Endothelial cell of umbilical vein (primary cell): ENCODE measurements around the gene DIDO1. TPM values are rescaled to one million over a fixed set of nuclear protein-coding genes. Genes with fewer than 3 reads are reported as not detected.

Experiments
- BruUV-seq: library from RNA; stranded (reverse); fragments of 400-500 nt; replicated peaks from 2 replicates; lab custom pipeline; 2021; lab: Mats Ljungman, UMichigan
- CTCF ChIA-PET: fragments of 300-600, 350-600 bp; sonication (Branson Sonifier 250); formaldehyde crosslinking; loops from one replicate; lab custom pipeline; 2021; ENCODE audit warnings: antibody characterized with exemption, inconsistent platforms; lab: Charles Lee
- POLR2A ChIA-PET: fragments of 300-600, 350-600 bp; sonication (Branson Sonifier 250); formaldehyde crosslinking; loops from one replicate; lab custom pipeline; 2021; ENCODE audit warnings: antibody characterized with exemption, inconsistent platforms; lab: Charles Lee
- DNase-seq: peaks from one replicate; pipeline ENCODE4 v3.0.0-alpha.2; 2011; ENCODE audit warnings: low read depth, low spot score
- FAIRE-seq: peaks from 2 replicates; lab custom pipeline; 2011; peaks lifted over from hg19 to GRCh38; lab: Jason Lieb, UNC
- H2AFZ ChIP-seq: 2 replicates; pipeline ENCODE4 v1.6.0; 2012; ENCODE audit warnings: low read depth, low read length, control low read depth, inconsistent platforms
- H3K27ac ChIP-seq: 2 replicates; pipeline ENCODE4 v1.5.1; 2011; ENCODE audit warnings: low read depth, mild to moderate bottlenecking, control low read depth, low read length, moderate library complexity; ENCODE audit not compliant: insufficient read depth
- H3K27me3 ChIP-seq, 2 experiments: 2 replicates each; pipeline versions ENCODE4 v1.6.0 to v1.6.1; 2011; ENCODE audit warnings: low read length in 2 of 2, mixed read lengths in 1 of 2; ENCODE audit not compliant: control insufficient read depth in 2 of 2, insufficient read depth in 2 of 2
- H3K36me3 ChIP-seq, 2 experiments: 2 replicates in 1 of 2; 3 replicates in 1 of 2; pipeline ENCODE4 v1.5.1; 2011; ENCODE audit warnings: low read length in 2 of 2, mild to moderate bottlenecking in 1 of 2, moderate library complexity in 1 of 2; ENCODE audit not compliant: control insufficient read depth in 2 of 2, insufficient read depth in 2 of 2; ENCODE audit errors: extremely low read depth in 1 of 2
- H3K4me1 ChIP-seq: 3 replicates; pipeline ENCODE4 v1.5.1; 2011; ENCODE audit warnings: mild to moderate bottlenecking, low read length; ENCODE audit not compliant: control insufficient read depth, insufficient read depth; ENCODE audit errors: extremely low read depth
- H3K4me2 ChIP-seq: 2 replicates; pipeline ENCODE4 v1.6.1; 2011; ENCODE audit warnings: low read length, control low read depth, mixed read lengths; ENCODE audit not compliant: insufficient read depth
- H3K4me3 ChIP-seq, 3 experiments: fragments of 200-600 bp in 1 of 3; sonication (generic), shearing (Covaris generic) in 1 of 3; replicated peaks in 1 of 3; 2 replicates each; pipeline ENCODE4 v1.5.1; 2011 to 2016; ENCODE audit warnings: control low read depth in 3 of 3, low read length in 3 of 3, mild to moderate bottlenecking in 2 of 3, inconsistent platforms in 1 of 3, low read depth in 1 of 3, moderate library complexity in 1 of 3; ENCODE audit not compliant: insufficient read depth in 1 of 3
- H3K79me2 ChIP-seq: 2 replicates; pipeline ENCODE4 v1.6.0; 2012; ENCODE audit warnings: low read length, inconsistent platforms; ENCODE audit not compliant: control insufficient read depth, insufficient read depth
- H3K9ac ChIP-seq: replicated peaks from 2 replicates; pipeline ENCODE3; 2011; ENCODE audit warnings: low read length, control low read depth; ENCODE audit not compliant: insufficient read depth; ENCODE audit errors: extremely low read depth
- H3K9me1 ChIP-seq: replicated peaks from 3 replicates; pipeline ENCODE4 v1.6.0; 2011; ENCODE audit warnings: mild to moderate bottlenecking, low read length; ENCODE audit not compliant: control insufficient read depth, insufficient read depth; ENCODE audit errors: extremely low read depth
- H3K9me3 ChIP-seq: replicated peaks from 2 replicates; pipeline ENCODE4 v1.5.1; 2012; ENCODE audit warnings: low read length, inconsistent platforms; ENCODE audit not compliant: control insufficient read depth, insufficient read depth
- H4K20me1 ChIP-seq: replicated peaks from 2 replicates; pipeline ENCODE3; 2011; ENCODE audit warnings: mild to moderate bottlenecking, low read length; ENCODE audit not compliant: control insufficient read depth, insufficient read depth; ENCODE audit errors: extremely low read depth
- EZH2 ChIP-seq: IDR thresholded peaks from 2 replicates; pipeline ENCODE4 v1.6.1; 2012; ENCODE audit warnings: borderline replicate concordance, low read depth, mild to moderate bottlenecking, moderate library complexity, low read length, inconsistent platforms; ENCODE audit not compliant: severe bottlenecking
- MYC ChIP-seq: IDR thresholded peaks from one replicate; pipeline ENCODE4 v1.6.1; 2011; ENCODE audit warnings: mild to moderate bottlenecking, low read depth, low read length
- POLR2A ChIP-seq: IDR thresholded peaks from 2 replicates; pipeline ENCODE4 v1.6.1; 2012; ENCODE audit warnings: low read depth, mild to moderate bottlenecking, control low read depth, low read length
- dilution Hi-C: fragments of 300-500 bp; cut with MboI; formaldehyde crosslinking; loops from one replicate; pipeline ENCODE4 v1.15.0; 2019; ENCODE audit warnings: low sequenced_read_pairs; ENCODE audit not compliant: extremely low pct_ligation_motif_present
- intact Hi-C: fragments of 100-400 bp; cut with micrococcal nuclease; formaldehyde crosslinking; loops from one replicate; pipeline ENCODE4 v1.10.0; 2022
- polyA plus RNA-seq, 4 experiments: library from polyadenylated mRNA; depleted of rRNA in 3 of 4; stranded (reverse) in 3 of 4; unstranded in 1 of 4; fragments of >200 nt; gene quantifications; 2 replicates each; pipeline versions ENCODE4 v1.2.1 to v1.2.3, GENCODE V29; 2011 to 2012; ENCODE audit warnings: missing spikeins in 1 of 4
- total RNA-seq: library from RNA; stranded (reverse); gene quantifications from 2 replicates; pipeline ENCODE4 v1.2.3, GENCODE V29; 2021
- TF ChIP-seq, protein P1 (sequence below), 2 donors: IDR thresholded peaks; 1 replicate in 1 of 2; 2 replicates in 1 of 2; pipeline ENCODE4 v1.5.1; 2011; ENCODE audit warnings: low read length in 2 of 2, mild to moderate bottlenecking in 2 of 2, moderate library complexity in 2 of 2, control low read depth in 1 of 2, inconsistent platforms in 1 of 2, low read depth in 1 of 2; ENCODE audit not compliant: insufficient read depth in 1 of 2; ENCODE audit errors: extremely low read depth in 1 of 2
- TF ChIP-seq, protein P2 (sequence below): IDR thresholded peaks from 2 replicates; pipeline ENCODE4 v1.6.1; 2011; ENCODE audit not compliant: insufficient read depth, insufficient read length

DIDO1 gene
- total and polyA plus RNA-seq, 2 donors (not counting 3 experiments of a cell fraction or from before 2014, with no cell fraction given) = 22.1 to 51.2 TPM

DNA sequence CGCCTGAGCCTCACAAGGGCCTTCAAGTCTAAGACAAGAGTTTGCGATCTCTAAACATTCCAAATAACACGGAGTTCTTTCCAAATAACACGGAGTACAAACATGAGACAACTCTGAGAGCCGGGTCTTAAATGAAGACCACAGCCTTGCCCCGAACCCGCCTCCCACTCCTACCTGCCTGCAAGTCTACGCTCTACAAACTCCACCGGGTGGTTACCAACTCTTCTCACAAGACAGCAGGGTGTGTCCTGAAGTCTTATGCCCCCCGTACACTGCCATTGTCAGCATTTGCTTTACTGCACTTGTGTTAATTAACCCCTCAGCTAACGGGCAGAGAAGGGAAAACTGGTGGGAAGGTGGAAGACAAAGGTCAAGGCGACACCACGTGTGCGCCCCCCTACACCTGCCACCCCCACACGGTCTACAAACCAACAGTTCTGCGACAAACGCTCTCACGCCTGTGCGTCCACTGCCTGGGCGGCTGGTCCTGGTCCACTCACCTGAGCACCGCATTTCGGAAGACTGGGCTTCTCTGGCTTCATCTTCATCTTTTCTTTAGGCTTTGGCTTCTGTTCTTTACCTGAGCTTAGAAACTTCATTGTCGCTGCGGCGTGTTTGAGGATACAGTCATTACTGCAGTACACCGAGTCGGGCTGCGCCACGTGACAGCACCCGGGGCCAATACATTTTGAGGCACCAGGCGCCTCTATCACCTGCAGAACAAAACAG is 19.5 kb downstream of the DIDO1 start:
- FAIRE-seq (no peak), DNase-seq (no peak)
- dilution Hi-C loops = no loop called here
- Histone ChIP-seq H4K20me1 (no peaks in the 10 kb centered on the region), H3K9me1 (no peaks in the 10 kb centered on the region), H3K79me2 (peaks cover 46% of the 10 kb centered on the region), H3K4me3 (no peak overlapping the region), H3K27me3 (no peaks in the 10 kb centered on the region), H3K4me1 (no peaks in the 10 kb centered on the region), H3K9ac (no peak overlapping the region), H2AFZ (no peak overlapping the region), H3K36me3 (peaks cover 53 to 64% of the 10 kb centered on the region in 2 experiments), H3K9me3 (no peaks in the 10 kb centered on the region), H3K4me2 (no peak overlapping the region), H3K27ac (no peak overlapping the region)
- intact Hi-C loops = no loop called here
- POLR2A ChIA-PET = no interaction called here
- CTCF ChIA-PET = interaction anchor here (0.6 to 1.9 kb wide), 10 partner anchors 9 to 47 kb away, joined by 3 to 16 read pairs (median 4); partner anchors contain the start of gene GID8
- TF ChIP-seq, protein P1, sequence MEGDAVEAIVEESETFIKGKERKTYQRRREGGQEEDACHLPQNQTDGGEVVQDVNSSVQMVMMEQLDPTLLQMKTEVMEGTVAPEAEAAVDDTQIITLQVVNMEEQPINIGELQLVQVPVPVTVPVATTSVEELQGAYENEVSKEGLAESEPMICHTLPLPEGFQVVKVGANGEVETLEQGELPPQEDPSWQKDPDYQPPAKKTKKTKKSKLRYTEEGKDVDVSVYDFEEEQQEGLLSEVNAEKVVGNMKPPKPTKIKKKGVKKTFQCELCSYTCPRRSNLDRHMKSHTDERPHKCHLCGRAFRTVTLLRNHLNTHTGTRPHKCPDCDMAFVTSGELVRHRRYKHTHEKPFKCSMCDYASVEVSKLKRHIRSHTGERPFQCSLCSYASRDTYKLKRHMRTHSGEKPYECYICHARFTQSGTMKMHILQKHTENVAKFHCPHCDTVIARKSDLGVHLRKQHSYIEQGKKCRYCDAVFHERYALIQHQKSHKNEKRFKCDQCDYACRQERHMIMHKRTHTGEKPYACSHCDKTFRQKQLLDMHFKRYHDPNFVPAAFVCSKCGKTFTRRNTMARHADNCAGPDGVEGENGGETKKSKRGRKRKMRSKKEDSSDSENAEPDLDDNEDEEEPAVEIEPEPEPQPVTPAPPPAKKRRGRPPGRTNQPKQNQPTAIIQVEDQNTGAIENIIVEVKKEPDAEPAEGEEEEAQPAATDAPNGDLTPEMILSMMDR (IDR thresholded peaks at IDR 0.05; ENCODE audit: extremely low read depth in 1 of 2, insufficient read depth in 1 of 2, low read depth in 1 of 2, low read length in 2 of 2) = no peak
- TF ChIP-seq POLR2A = no peak
- no peak for TF ChIP-seq EZH2
- TF ChIP-seq MYC = no peak
- TF ChIP-seq, protein P2, sequence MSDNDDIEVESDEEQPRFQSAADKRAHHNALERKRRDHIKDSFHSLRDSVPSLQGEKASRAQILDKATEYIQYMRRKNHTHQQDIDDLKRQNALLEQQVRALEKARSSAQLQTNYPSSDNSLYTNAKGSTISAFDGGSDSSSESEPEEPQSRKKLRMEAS = no peak
- no TSS peak for BruUV-seq
